ENCODE results near the gene TYSND1. TPM values are rescaled to one million over a fixed set of nuclear protein-coding genes. Genes with fewer than 3 reads are reported as not detected.
A peak's percentile ranks its signal among the peaks of the same experiment; 100 is the strongest.

TYSND1 gene
- total RNA-seq, 1 donor = 9.7 TPM

DNA sequence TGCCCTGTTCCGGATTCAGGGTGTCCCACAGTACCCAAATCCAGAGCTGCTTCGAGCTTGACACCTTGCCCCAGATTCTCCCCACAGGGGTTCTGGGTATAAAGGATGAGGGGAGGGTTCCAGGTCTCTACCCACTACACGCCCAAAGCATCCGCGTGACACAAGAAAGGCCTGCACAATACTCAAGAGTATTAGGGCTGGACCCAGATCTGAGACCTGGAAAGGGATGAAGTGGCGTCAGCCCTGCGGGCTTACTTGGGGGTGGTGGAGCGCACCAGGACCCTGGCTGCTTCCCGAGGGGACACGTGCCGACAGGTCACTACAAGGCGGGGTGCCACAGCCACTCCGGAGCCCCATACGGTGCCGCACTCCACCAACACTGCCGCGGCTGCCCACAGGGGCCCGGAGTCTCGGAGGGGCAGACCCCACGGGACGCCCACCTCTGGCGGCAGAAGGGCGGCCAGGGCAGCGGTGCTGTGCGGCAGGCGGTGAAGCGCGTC is 1.3 kb downstream of the TYSND1 start:
- DNase-seq (ENCODE audit: low read depth) = peak; percentile 24
- peak overlapping the region; percentile 76 for H3K4me3 ChIP-seq (ENCODE audit: low read depth, low read length)
- TF ChIP-seq, protein P1, sequence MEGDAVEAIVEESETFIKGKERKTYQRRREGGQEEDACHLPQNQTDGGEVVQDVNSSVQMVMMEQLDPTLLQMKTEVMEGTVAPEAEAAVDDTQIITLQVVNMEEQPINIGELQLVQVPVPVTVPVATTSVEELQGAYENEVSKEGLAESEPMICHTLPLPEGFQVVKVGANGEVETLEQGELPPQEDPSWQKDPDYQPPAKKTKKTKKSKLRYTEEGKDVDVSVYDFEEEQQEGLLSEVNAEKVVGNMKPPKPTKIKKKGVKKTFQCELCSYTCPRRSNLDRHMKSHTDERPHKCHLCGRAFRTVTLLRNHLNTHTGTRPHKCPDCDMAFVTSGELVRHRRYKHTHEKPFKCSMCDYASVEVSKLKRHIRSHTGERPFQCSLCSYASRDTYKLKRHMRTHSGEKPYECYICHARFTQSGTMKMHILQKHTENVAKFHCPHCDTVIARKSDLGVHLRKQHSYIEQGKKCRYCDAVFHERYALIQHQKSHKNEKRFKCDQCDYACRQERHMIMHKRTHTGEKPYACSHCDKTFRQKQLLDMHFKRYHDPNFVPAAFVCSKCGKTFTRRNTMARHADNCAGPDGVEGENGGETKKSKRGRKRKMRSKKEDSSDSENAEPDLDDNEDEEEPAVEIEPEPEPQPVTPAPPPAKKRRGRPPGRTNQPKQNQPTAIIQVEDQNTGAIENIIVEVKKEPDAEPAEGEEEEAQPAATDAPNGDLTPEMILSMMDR (IDR thresholded peaks at IDR 0.05; ENCODE audit: insufficient read depth, low read length) = no peak

DNA sequence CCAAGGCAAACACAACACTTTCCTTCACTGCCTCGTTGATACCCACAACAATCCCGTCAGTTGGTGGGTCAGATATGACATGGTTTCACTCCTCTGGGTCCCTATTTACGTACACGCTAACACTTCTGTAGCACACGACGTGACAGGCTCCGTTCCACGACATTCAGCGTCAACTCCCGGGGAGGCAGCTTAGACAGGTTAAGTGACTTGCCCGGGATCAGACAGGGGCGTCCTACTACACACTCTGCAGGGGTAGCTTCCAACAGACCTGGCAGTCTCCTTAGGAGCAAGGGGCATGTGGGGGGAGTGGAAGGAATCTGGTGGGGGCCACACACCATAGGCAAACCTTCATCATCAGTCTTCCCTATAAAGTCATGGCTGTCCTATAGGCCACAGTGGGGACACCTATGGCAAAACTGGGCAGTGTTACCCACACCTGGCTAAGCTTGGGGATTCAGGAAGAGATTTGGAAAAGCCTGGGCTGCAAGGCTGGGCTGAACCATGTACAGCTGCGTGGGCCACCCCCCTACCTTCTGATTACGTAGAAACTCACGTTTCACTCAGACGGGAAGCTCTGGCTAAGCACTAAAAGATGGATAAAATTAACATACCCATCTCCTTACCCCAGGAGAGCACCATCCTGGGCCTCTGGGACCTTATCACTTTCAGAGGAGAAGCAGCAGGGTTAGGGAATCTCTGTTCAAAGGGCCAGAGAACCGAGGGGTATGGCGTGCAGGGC is 2.0 kb downstream of the TYSND1 start:
- no peak for DNase-seq (ENCODE audit: low read depth)
- H3K4me3 ChIP-seq (ENCODE audit: low read depth, low read length) = peak overlapping the region; percentile 76
- TF ChIP-seq, protein P1 (IDR thresholded peaks at IDR 0.05; ENCODE audit: insufficient read depth, low read length) = no peak

- TF ChIP-seq, protein P1 (IDR thresholded peaks at IDR 0.05; ENCODE audit: insufficient read depth, low read length) = no peak
Observed at GRCh38 chr10:70142555-70142954, 3.9 kb downstream of the TYSND1 start.

GRCh38 chr10:70140297-70140696 is 6.2 kb downstream of the TYSND1 start:
- TF ChIP-seq, protein P1 (IDR thresholded peaks at IDR 0.05; ENCODE audit: insufficient read depth, low read length) = no peak
- no peak for DNase-seq (ENCODE audit: low read depth)
- H3K4me3 ChIP-seq (ENCODE audit: low read depth, low read length) = no peak overlapping the region

More at GRCh38 chr10:70142555-70142954, 3.9 kb downstream of the TYSND1 start:
- no peak overlapping the region for H3K4me3 ChIP-seq (ENCODE audit: low read depth, low read length)
- no peak for DNase-seq (ENCODE audit: low read depth)

GRCh38 chr10:70139997-70140250 is 6.6 kb downstream of the TYSND1 start:
- TF ChIP-seq, protein P1 (IDR thresholded peaks at IDR 0.05; ENCODE audit: insufficient read depth, low read length) = no peak
- DNase-seq (ENCODE audit: low read depth) = no peak
- no peak overlapping the region for H3K4me3 ChIP-seq (ENCODE audit: low read depth, low read length)

GRCh38 chr10:70139151-70139996 is 7.1 kb downstream of the TYSND1 start:
- no peak for DNase-seq (ENCODE audit: low read depth)
- TF ChIP-seq, protein P1 (IDR thresholded peaks at IDR 0.05; ENCODE audit: insufficient read depth, low read length) = no peak
- H3K4me3 ChIP-seq (ENCODE audit: low read depth, low read length) = no peak overlapping the region

All from fibroblast of the aortic adventitia (primary cell).